ENCODE results near the gene SOD1. TPM values are rescaled to one million over a fixed set of nuclear protein-coding genes. Genes with fewer than 3 reads are reported as not detected.

The SOD1 gene
- total RNA-seq, 1 experiment from 2014 or later = 288 TPM

GRCh38 chr21:31622397-31622796 is 37.1 kb upstream of the SOD1 start:
- TF ChIP-seq EZH2 (IDR thresholded peaks at IDR 0.05; ENCODE audit: low read depth) (no peak), CTCF (conservative IDR thresholded peaks at IDR 0.05) (no peak)
- Histone ChIP-seq H3K4me1 (replicated peaks; ENCODE audit: insufficient read depth) (no peaks in the 10 kb centered on the region), H3K4me3 (no peak overlapping the region), H3F3A (ENCODE audit: insufficient read depth, low read depth) (no peaks in the 10 kb centered on the region), H2AFZ (no peak overlapping the region), H3K27me3 (ENCODE audit: insufficient read depth, low read depth) (no peaks in the 10 kb centered on the region), H3K27ac (no peak overlapping the region), H3K79me2 (ENCODE audit: low read depth) (no peaks in the 10 kb centered on the region), H3K9me3 (ENCODE audit: insufficient read depth, low read depth) (no peaks in the 10 kb centered on the region), H4K20me1 (ENCODE audit: insufficient read depth) (no peaks in the 10 kb centered on the region), H3K9me2 (ENCODE audit: insufficient read depth) (no peaks in the 10 kb centered on the region), H3K4me2 (no peak overlapping the region), H3K36me3 (ENCODE audit: low read depth) (no peaks in the 10 kb centered on the region)
- CTCF ChIA-PET = no interaction called here
- intact Hi-C loops (cut with micrococcal nuclease; ENCODE audit: unreplicated experiment) = no loop called here
- DNase-seq = no peak
- BruUV-seq (replicated peaks) = no TSS peak
- POLR2A ChIA-PET (ENCODE audit: unreplicated experiment) = no interaction called here

DNA sequence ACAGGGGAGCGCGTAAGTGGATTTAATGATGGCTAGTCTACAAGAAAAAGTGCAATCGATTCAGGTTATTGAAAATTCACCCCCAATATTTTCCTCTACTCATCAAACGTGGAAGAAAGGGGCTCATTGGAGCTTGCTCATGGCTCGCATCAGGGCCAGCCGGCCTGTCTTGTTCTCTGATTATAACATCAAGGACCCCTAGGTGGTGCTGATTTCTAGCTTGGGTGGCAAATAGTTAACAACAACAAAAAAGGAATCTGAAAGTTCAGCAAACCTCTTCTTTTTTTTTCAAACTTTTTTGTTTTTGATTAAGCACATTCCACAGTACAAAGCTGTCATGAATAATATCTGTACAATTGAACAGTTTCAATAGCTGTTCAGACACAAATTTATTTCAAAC is 35.8 kb upstream of the SOD1 start:
- Histone ChIP-seq H4K20me1 (ENCODE audit: insufficient read depth) (no peaks in the 10 kb centered on the region), H3F3A (ENCODE audit: insufficient read depth, low read depth) (no peaks in the 10 kb centered on the region), H3K4me1 (replicated peaks; ENCODE audit: insufficient read depth) (no peaks in the 10 kb centered on the region), H3K4me2 (no peak overlapping the region), H3K27me3 (ENCODE audit: insufficient read depth, low read depth) (no peaks in the 10 kb centered on the region), H2AFZ (no peak overlapping the region), H3K27ac (no peak overlapping the region), H3K9me3 (ENCODE audit: insufficient read depth, low read depth) (no peaks in the 10 kb centered on the region), H3K36me3 (ENCODE audit: low read depth) (no peaks in the 10 kb centered on the region), H3K4me3 (no peak overlapping the region), H3K9me2 (ENCODE audit: insufficient read depth) (no peaks in the 10 kb centered on the region), H3K79me2 (ENCODE audit: low read depth) (no peaks in the 10 kb centered on the region)
- no peak for DNase-seq
- no TSS peak for BruUV-seq (replicated peaks)
- TF ChIP-seq EZH2 (IDR thresholded peaks at IDR 0.05; ENCODE audit: low read depth) (no peak), CTCF (conservative IDR thresholded peaks at IDR 0.05) (no peak)
- ChIA-PET CTCF (no interaction called here), POLR2A (ENCODE audit: unreplicated experiment) (no interaction called here)
- intact Hi-C loops (cut with micrococcal nuclease; ENCODE audit: unreplicated experiment) = no loop called here

- intact Hi-C loops (cut with micrococcal nuclease; ENCODE audit: unreplicated experiment) = no loop called here
- DNase-seq = no peak
- Histone ChIP-seq H3F3A (ENCODE audit: insufficient read depth, low read depth) (0 out of 2 replicates have a peak, but pooled peaks cover under 1% of the 10 kb centered on the region), H3K79me2 (ENCODE audit: low read depth) (no peaks in the 10 kb centered on the region), H3K9me3 (ENCODE audit: insufficient read depth, low read depth) (no peaks in the 10 kb centered on the region), H3K27ac (no peak overlapping the region), H3K9me2 (ENCODE audit: insufficient read depth) (no peaks in the 10 kb centered on the region), H3K4me2 (no peak overlapping the region), H3K4me1 (replicated peaks; ENCODE audit: insufficient read depth) (0 out of 2 replicates have a peak, but pooled peaks cover under 1% of the 10 kb centered on the region), H2AFZ (no peak overlapping the region), H4K20me1 (ENCODE audit: insufficient read depth) (no peaks in the 10 kb centered on the region), H3K36me3 (ENCODE audit: low read depth) (no peaks in the 10 kb centered on the region), H3K27me3 (ENCODE audit: insufficient read depth, low read depth) (no peaks in the 10 kb centered on the region), H3K4me3 (no peak overlapping the region)
- ChIA-PET CTCF (interaction anchor here (0.6 kb wide), 1 partner anchor 320 kb away, joined by 4 read pairs; no protein-coding TSS in a partner anchor), POLR2A (ENCODE audit: unreplicated experiment) (no interaction called here)
- TF ChIP-seq EZH2 (IDR thresholded peaks at IDR 0.05; ENCODE audit: low read depth) (no peak), CTCF (conservative IDR thresholded peaks at IDR 0.05) (no peak)
- BruUV-seq (replicated peaks) = no TSS peak
These were observed 35.3 kb upstream of the SOD1 start for GRCh38 chr21:31624181-31624580.
